KMS-11 (cell line): ENCODE results near the gene GABRB3.

Experiments used
- H2AFZ ChIP-seq: fragments of 200-600 bp; sonication (generic); 2 replicates; pipeline ENCODE4 v1.6.1; 2016; ENCODE audit warnings: antibody characterized with exemption, mixed run types, low read depth
- H3K27ac ChIP-seq: fragments of 200-600 bp; sonication (generic); 2 replicates; pipeline ENCODE4 v1.6.1; 2016; ENCODE audit warnings: mild to moderate bottlenecking, mixed run types
- H3K27me3 ChIP-seq: fragments of 200-600 bp; sonication (generic); 2 replicates; pipeline ENCODE4 v1.6.1; 2017; ENCODE audit warnings: mild to moderate bottlenecking, low read depth, mixed run types, moderate library complexity; ENCODE audit not compliant: insufficient read depth
- H3K36me3 ChIP-seq: fragments of 200-600 bp; sonication (generic); 2 replicates; pipeline ENCODE4 v1.6.1; 2017; ENCODE audit warnings: mild to moderate bottlenecking, mixed run types; ENCODE audit not compliant: insufficient read depth
- H3K4me1 ChIP-seq: fragments of 200-600 bp; sonication (generic); 2 replicates; pipeline ENCODE4 v1.6.1; 2016; ENCODE audit warnings: mild to moderate bottlenecking, low read depth, mixed run types; ENCODE audit not compliant: poor library complexity, severe bottlenecking
- H3K4me2 ChIP-seq: fragments of 200-600 bp; sonication (generic); 2 replicates; pipeline ENCODE4 v1.7.0; 2016; ENCODE audit warnings: mild to moderate bottlenecking, mixed run types
- H3K4me3 ChIP-seq: fragments of 200-600 bp; sonication (generic); IDR thresholded peaks from 2 replicates; pipeline ENCODE4 v1.6.1; 2017; ENCODE audit warnings: low read depth, low read length, mixed read lengths; ENCODE audit not compliant: insufficient read depth
- H3K79me2 ChIP-seq: fragments of 200-600 bp; sonication (generic); 2 replicates; pipeline ENCODE4 v1.6.1; 2016; ENCODE audit warnings: low read depth, mixed run types; ENCODE audit not compliant: insufficient read depth
- H3K9ac ChIP-seq: fragments of 200-600 bp; sonication (generic); 2 replicates; pipeline ENCODE4 v1.6.1; 2016; ENCODE audit warnings: mild to moderate bottlenecking, mixed run types
- H4K20me1 ChIP-seq: fragments of 200-600 bp; sonication (generic); 2 replicates; pipeline ENCODE4 v1.6.1; 2016; ENCODE audit warnings: mild to moderate bottlenecking, mixed run types; ENCODE audit not compliant: insufficient read depth
- CTCF ChIP-seq: fragments of 200-600 bp; sonication (generic); conservative IDR thresholded peaks from 2 replicates; pipeline ENCODE4 v1.6.1; 2017; ENCODE audit warnings: low read depth, mild to moderate bottlenecking, antibody characterized with exemption, low read length, moderate library complexity, mixed read lengths

Gene GABRB3

GRCh38 chr15:26772154-26773066, at the start of gene GABRB3:
TSS of gene GABRB3 (minus strand) at chr15:26773066.
- no peak within 1 kb of the TSS for H3K4me3 ChIP-seq
- H4K20me1 ChIP-seq, result no peaks in the 10 kb centered on the region
- H3K27ac ChIP-seq, result no peak within 1 kb of the TSS
- no peak within 1 kb of the TSS for H2AFZ ChIP-seq
- H3K9ac ChIP-seq, result no peak within 1 kb of the TSS
- no peak for TF ChIP-seq CTCF
- H3K36me3 ChIP-seq, result no peaks in the 10 kb centered on the region
- H3K79me2 ChIP-seq, result no peaks in the 10 kb centered on the region
- H3K4me1 ChIP-seq, result no peaks in the 10 kb centered on the region
- H3K27me3 ChIP-seq, result no peaks in the 10 kb centered on the region
- H3K4me2 ChIP-seq, result no peak within 1 kb of the TSS

GRCh38 chr15:26807517-26808427, 34.9 kb upstream of the GABRB3 start:
- H3K4me3 ChIP-seq, result no peak overlapping the region
- H3K4me2 ChIP-seq, result no peak overlapping the region
- TF ChIP-seq CTCF, result no peak
- H3K4me1 ChIP-seq, result no peaks in the 10 kb centered on the region
- no peaks in the 10 kb centered on the region for H3K36me3 ChIP-seq
- H3K27me3 ChIP-seq, result no peaks in the 10 kb centered on the region
- H3K27ac ChIP-seq, result no peak overlapping the region
- no peak overlapping the region for H3K9ac ChIP-seq
- H2AFZ ChIP-seq, result no peak overlapping the region
- no peaks in the 10 kb centered on the region for H4K20me1 ChIP-seq
- no peaks in the 10 kb centered on the region for H3K79me2 ChIP-seq

GRCh38 chr15:26806574-26806973, 33.7 kb upstream of the GABRB3 start:
- H3K79me2 ChIP-seq, result no peaks in the 10 kb centered on the region
- H3K4me1 ChIP-seq, result no peaks in the 10 kb centered on the region
- no peak overlapping the region for H3K9ac ChIP-seq
- no peak overlapping the region for H3K27ac ChIP-seq
- no peaks in the 10 kb centered on the region for H4K20me1 ChIP-seq
- H3K27me3 ChIP-seq, result no peaks in the 10 kb centered on the region
- no peaks in the 10 kb centered on the region for H3K36me3 ChIP-seq
- H3K4me3 ChIP-seq, result no peak overlapping the region
- no peak overlapping the region for H2AFZ ChIP-seq
- H3K4me2 ChIP-seq, result no peak overlapping the region
- no peak for TF ChIP-seq CTCF

- Histone ChIP-seq H3K4me1 (no peaks in the 10 kb centered on the region), H4K20me1 (no peaks in the 10 kb centered on the region), H3K27me3 (no peaks in the 10 kb centered on the region), H3K9ac (no peak overlapping the region), H3K79me2 (no peaks in the 10 kb centered on the region), H3K27ac (no peak overlapping the region), H3K4me2 (no peak overlapping the region), H3K4me3 (no peak overlapping the region), H2AFZ (no peak overlapping the region), H3K36me3 (no peaks in the 10 kb centered on the region)
- TF ChIP-seq CTCF, result no peak
These were observed 33.3 kb upstream of the GABRB3 start for GRCh38 chr15:26806151-26806550.
